ENCODE measurements around the gene PCSK5.

DNA sequence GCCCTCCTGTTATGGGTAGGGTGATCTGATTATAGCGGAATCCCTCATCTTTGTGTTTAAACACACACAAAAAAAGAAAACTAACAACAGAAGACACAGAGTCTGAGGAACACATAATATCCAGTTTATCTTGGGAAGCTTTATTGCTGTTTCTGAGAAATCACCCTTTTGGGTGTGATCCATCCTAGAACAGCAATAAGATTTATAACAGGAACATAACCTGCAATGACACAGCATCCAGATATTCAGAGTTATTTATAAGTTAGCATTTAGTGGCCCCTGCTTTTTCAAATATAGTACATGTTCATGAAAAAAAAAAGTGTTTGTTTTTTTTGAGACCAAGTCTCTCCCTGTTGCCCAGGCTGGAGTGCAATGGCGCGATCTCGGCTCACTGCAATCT lies 423.8 kb downstream of the PCSK5 start:
- TF ChIP-seq CTCF (conservative IDR thresholded peaks at IDR 0.05; ENCODE audit: low read length) (no peak), EZH2phosphoT487 (IDR thresholded peaks at IDR 0.05; ENCODE audit: borderline replicate concordance, low read depth, low read length) (no peak)

Data from OCI-LY7 (cell line).